Mammary epithelial cell (primary cell): ENCODE results near the gene A2M.

Source experiments
- CTCF ChIP-seq, 2 donors: IDR thresholded peaks in 1 of 2; conservative IDR thresholded peaks in 1 of 2; 2 replicates each; pipeline ENCODE4 v1.5.1; 2011 to 2012; ENCODE audit warnings: inconsistent platforms in 2 of 2, low read length in 2 of 2, mild to moderate bottlenecking in 2 of 2, control low read depth in 1 of 2, low read depth in 1 of 2; ENCODE audit not compliant: insufficient read depth in 1 of 2; ENCODE audit errors: extremely low read depth in 1 of 2
- EZH2 ChIP-seq: IDR thresholded peaks from 2 replicates; pipeline ENCODE4 v1.6.1; 2012; ENCODE audit warnings: low read length, inconsistent platforms, borderline replicate concordance

- TF ChIP-seq EZH2 = no peak
- TF ChIP-seq CTCF (conservative IDR thresholded peaks at IDR 0.05 in 1 of 2, IDR thresholded peaks at IDR 0.05 in 1 of 2; ENCODE audit: extremely low read depth in 1 of 2, insufficient read depth in 1 of 2, low read depth in 1 of 2, low read length in 2 of 2) = no peak
Observed at GRCh38 chr12:9075138-9075535, 40.6 kb downstream of the A2M start.
